Gastrocnemius medialis (tissue), 4 donors: ENCODE measurements around the gene LPAR3.

Experiments used
- POLR2A ChIP-seq, 2 donors: fragments of 450-650 bp; IDR thresholded peaks; one replicate each; pipeline ENCODE4 v1.6.1; 2017; ENCODE audit warnings: antibody characterized with exemption in 2 of 2, mild to moderate bottlenecking in 2 of 2, moderate library complexity in 2 of 2
- TF ChIP-seq, protein P1 (sequence below), 5 experiments: fragments of 450-650 bp in 3 of 5; fragments of 200-600 bp in 2 of 5; sonication (generic) in 2 of 5; IDR thresholded peaks in 4 of 5; conservative IDR thresholded peaks in 1 of 5; 1 replicate in 4 of 5; 2 replicates in 1 of 5; pipeline ENCODE4 v1.5.1; 2016 to 2019; ENCODE audit warnings: antibody characterized with exemption in 5 of 5, mild to moderate bottlenecking in 3 of 5, moderate library complexity in 3 of 5

GRCh38 chr1:84920159-84920558 lies 27.2 kb upstream of the LPAR3 start:
- TF ChIP-seq, protein P1, sequence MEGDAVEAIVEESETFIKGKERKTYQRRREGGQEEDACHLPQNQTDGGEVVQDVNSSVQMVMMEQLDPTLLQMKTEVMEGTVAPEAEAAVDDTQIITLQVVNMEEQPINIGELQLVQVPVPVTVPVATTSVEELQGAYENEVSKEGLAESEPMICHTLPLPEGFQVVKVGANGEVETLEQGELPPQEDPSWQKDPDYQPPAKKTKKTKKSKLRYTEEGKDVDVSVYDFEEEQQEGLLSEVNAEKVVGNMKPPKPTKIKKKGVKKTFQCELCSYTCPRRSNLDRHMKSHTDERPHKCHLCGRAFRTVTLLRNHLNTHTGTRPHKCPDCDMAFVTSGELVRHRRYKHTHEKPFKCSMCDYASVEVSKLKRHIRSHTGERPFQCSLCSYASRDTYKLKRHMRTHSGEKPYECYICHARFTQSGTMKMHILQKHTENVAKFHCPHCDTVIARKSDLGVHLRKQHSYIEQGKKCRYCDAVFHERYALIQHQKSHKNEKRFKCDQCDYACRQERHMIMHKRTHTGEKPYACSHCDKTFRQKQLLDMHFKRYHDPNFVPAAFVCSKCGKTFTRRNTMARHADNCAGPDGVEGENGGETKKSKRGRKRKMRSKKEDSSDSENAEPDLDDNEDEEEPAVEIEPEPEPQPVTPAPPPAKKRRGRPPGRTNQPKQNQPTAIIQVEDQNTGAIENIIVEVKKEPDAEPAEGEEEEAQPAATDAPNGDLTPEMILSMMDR (IDR thresholded peaks at IDR 0.05 in 4 of 5, conservative IDR thresholded peaks at IDR 0.05 in 1 of 5) = no peak
- no peak for TF ChIP-seq POLR2A (IDR thresholded peaks at IDR 0.05)
